Inferior parietal cortex (tissue), 1 donor: ENCODE data around the gene RARA.

Source experiments
- DNase-seq: peaks from one replicate; pipeline ENCODE4 v3.0.0-alpha.2; 2016; ENCODE audit errors: extremely low spot score

The RARA gene

DNA sequence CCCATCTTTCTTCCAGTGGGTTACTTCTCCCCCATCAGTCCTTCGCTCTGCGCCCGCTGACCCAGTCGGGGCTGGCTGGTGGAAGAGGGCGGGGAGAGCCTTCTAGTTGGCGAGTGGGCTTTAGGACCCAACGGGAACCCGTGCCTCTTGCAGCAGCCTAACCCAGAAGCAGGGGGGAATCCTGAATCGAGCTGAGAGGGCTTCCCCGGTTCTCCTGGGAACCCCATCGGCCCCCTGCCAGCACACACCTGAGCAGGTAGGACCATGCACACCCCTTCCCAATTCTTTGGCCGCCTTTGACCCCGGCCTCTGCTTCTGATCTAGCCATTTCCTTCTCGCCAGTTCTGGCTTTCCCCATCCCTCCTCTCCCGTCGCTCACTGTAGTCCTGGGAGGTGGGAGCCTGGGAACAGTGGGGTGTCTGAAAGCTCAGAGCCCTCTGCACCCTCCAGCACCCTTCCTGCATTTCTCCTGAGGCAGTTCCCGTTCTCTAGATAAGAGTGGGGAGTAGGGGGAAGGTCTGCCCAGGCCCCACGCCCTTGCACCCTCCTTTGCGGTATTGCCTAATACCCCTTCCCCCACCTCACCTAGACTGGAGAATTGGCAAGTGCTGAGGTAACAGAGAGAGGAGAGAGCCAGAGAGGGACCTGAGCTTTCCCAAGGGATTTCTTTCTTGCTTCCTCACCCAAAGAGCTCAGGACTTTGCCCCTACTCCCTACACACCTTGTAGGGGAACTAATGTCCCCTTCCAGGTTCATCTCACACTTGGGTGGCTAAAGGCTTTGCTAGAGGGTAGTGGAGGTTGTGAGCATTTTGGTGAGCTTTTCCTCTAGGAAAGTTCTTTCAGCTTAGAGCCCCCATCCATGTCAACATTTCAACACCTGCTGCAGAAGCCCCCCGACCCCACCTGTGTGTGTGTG is at the start of gene RARA:
TSS of gene RARA (plus strand) at position 150 of the 918 bp plus-strand sequence. CDS start 22,039 bp downstream, outside the sequence.
- DNase-seq: no peak

DNA sequence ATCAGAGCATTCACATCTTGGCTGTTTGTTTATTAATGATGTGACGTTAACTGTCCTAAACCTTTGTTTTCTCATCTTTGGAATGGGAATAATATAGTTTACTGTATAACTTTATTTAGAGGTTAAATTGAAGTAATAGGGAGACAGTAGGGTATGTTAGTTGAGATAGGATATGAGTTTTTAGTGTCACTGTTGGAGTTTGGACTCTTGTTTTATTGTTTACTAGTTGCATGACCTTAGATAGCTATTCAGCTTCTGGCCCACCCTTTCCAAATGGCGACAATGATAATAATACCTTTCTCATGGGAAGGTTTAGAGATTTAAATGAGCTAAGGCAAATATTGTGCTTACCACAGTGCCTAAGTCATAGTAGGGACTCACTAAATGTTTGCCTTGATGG is 49.5 kb upstream of the RARA start:
- DNase-seq: no peak

DNA sequence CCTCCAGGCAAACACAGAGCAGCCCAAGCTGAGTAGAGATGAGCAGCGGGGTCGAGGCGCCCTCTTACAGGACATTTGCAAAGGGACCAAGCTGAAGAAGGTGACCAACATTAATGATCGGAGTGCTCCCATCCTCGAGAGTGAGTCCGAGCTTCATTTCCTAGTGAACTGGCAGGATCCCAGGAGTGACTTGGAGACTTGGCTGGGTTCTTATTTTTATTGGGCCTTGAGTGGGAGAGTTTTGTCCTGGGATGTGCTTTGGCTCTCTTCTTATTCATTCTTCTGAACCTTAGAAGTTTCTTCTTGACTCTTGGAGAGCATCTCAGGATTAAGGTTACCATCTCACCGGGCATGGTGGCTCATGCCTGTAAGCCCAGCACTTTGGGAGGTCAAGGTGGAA is 48.5 kb upstream of the RARA start:
- DNase-seq: no peak

DNA sequence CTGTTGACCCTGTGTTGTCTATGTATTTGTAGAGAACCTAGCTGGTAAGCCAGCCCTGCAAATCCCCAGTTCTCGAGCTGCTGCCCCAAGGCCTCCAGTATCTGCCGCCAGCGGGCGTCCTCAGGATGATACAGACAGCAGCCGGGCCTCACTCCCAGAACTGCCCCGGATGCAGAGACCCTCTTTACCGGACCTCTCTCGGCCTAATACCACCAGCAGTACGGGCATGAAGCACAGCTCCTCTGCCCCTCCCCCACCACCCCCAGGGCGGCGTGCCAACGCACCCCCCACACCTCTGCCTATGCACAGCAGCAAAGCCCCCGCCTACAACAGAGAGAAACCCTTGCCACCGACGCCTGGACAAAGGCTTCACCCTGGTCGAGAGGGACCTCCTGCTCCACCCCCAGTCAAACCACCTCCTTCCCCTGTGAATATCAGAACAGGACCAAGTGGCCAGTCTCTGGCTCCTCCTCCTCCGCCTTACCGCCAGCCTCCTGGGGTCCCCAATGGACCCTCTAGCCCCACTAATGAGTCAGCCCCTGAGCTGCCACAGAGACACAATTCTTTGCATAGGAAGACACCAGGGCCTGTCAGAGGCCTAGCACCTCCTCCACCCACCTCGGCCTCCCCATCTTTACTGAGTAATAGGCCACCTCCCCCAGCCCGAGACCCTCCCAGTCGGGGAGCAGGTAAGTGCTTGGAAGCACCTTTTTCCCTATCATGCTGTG is 44.4 kb upstream of the RARA start:
- DNase-seq: no peak

DNA sequence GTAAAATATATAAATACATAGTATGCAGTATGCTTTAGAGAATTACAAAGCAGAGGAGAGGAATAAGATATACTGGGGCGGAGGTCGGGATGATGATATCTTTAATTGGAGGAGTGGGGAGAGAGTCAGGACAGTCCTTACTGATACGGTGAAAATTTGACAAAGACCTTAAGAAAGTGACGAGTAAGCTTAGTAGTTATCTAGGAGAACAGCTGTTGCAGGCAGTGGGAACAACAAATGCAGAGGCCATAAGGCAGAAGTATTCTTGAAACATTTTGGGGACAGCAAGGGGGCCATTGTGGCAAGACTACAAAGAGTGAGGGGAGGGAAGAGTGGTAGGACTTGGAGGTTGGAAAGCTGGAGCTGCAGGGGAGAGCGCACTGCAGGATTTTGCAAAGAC is 43.6 kb upstream of the RARA start:
- DNase-seq: no peak

DNA sequence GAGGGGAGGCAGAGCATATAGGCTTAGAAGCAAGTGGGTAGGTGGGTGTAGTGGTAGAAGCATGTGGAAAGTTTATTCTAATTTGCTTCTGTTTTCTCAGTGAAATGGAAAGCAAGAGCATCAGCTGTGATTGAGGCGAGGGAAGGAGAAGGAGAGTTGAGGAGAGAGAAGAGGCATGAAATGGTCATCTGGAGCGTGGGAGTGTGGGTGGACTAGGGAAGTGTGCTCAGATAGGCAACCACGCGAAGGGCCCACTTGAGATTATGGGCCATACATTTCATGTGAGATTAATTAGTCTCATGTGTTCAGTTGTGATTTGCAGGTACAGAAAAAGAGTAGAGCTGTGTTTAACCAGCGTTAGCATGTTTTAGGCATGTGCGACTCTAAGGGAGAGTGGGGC is 42.1 kb upstream of the RARA start:
- no peak for DNase-seq

DNA sequence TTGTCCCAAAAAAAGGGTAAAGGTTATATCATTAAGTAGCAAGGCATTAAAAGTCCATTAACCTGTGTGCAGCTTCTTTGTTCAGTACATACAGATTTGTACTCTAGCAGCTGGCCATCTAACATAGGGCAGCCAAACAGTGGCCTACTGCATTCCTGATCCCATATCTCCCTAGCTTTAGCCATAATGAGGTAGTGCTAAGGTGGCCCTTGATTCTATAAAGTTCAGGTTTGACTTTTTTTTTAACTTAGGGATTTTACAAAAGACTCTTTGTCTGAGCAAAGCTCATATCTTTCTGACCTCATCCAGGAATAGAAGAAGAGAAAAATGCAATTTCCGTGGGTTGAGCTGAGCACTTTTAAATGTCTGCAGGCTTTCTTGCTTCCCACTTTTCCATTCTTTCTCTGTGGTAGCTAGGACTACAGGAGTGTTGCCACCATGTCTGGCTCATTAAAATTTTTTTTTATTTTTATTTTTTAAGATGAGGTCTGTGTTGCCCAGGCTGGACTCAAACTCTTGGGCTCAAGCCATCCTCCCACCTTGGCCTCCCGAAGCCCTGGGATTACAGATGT is 40.8 kb upstream of the RARA start:
- DNase-seq: no peak

DNA sequence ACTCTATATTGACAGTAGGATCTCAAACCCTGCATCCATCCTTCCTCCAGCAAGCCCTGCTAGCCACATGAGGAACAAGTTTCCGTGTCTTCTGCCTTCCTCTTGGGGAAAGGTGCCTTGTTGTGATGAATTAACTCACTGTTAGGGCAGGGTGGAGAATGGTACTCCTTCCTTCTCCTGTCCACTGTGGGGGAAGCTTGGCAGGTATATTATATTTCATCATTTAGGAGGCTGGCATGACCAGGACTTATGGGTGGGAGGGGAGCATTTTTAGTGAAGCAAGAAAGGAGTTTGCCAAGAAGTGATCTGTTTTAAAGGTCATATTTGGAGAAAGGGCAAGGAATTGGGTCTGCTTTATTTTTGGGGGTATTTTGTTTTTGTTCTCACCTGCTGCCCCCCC is 30.6 kb upstream of the RARA start:
- no peak for DNase-seq

DNA sequence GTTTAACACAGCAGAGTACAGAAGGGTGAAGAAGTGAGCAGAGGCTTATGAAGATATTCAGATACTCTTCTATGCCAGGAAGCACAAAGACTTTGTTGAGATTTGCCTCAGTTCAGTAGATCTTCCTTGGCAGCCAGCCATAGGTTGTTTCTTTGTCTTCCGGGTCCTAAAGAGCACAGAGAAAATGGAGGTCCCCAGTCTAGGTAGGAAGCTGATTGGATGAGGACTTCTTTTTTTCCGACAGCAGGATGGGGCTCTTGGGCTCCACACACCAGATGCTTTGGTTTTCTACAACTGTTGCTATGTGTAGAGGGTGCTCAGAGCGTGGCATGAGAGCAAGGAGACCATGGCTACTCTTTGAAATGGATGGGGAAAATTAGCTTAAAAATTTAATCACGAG is 29.6 kb upstream of the RARA start:
- DNase-seq: no peak

DNA sequence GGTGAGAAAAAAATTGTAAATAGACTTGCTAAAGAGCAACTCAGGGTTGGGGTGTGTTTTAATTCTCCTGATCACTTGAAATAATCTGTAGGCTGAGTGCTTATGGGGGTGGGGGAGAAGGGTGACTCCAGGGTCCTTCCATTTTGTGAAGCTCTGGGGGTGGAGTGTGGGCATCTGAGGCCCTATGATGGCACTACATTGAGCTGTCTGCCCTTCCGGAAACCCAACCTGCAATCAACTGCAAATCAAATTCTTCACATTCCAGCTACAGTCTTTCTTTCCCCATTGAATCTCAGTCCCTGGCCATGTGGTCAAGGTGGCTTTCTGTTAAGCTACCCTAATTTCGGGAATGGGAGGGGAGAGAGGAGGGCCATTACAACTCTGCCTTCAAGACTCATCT is 27.3 kb upstream of the RARA start:
- DNase-seq: no peak

DNA sequence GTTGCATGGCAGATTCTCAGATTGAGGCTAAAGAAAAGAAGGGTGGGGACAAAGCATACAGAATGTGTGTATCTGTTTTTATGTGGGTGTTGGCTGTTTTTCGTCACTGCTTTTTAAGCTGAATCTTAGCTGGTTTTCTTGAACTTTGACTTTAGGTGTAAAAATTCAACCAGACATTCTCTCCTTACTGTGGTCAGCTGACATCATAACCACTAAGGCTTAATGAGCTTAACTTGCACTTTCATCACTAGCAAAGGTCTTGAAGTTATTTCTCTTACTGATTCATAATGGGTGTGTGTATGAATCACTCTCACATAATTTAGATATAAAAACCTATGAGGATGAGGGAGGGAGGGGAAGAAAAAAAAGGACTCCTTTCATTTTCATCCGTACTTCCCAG is 25.3 kb upstream of the RARA start:
- DNase-seq: no peak

DNA sequence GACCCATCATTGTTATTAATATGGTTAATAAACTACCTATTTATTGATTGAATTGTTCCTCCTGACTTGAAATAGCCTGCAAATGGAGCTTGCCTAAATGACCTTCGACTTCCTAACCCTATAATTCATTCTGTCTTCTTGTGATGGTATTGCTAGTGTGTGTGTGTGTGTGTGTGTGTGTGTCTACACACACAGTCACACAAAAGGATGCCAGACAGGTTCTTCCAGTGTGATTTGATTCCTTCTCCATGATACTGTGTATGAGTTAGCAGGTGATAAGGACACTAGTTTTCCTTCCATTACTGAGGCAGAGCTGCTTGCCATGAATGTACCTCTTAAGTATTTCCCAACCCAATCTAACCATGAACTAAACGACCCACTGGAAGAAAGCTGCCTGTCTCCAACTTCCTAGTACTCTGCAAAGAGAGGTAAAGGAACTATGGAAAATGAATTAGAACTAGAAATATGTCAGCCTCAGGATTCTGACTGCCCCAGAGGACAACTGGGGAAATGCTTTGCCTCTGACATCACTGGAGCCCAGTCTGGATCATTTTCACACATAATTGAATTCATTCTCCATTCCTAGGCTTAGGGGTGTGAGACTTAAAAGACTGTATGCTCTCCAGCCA is 24.8 kb upstream of the RARA start:
- no peak for DNase-seq

DNA sequence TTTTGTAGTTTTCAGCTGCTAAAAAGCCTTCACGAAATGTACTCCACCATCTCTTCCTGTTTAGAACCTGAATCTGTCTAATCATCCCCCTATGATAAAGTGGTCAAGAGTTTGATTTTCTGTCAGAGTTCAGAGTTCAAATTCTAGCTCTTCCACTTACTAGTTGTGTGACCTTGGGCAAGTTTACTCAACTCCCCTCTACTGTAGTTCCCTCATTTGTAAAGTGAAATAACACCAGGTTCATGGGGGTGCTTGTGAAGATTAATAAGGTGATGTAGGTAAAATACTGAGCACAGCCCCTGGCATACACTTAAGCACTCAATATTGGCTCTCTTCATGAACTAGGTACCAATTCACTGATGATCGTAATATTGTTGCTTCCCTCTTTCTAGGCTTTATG is 22.5 kb upstream of the RARA start:
- DNase-seq: no peak

DNA sequence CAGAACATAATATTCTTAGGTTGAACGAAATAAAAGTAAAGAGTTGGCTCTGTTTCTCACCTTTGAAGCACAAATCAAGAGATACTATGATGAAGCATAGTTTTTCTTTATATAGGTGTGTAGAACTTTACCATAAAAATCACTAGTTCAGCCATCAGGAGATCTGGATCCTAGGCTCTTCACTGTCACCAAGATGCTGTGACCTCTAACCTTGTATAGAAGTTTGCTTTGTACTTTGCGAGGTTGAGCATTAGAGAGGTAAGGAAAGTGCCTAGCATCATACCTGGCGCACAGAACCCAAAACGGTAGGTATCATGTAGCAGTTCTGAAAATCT is 21.9 kb upstream of the RARA start:
- no peak for DNase-seq

DNA sequence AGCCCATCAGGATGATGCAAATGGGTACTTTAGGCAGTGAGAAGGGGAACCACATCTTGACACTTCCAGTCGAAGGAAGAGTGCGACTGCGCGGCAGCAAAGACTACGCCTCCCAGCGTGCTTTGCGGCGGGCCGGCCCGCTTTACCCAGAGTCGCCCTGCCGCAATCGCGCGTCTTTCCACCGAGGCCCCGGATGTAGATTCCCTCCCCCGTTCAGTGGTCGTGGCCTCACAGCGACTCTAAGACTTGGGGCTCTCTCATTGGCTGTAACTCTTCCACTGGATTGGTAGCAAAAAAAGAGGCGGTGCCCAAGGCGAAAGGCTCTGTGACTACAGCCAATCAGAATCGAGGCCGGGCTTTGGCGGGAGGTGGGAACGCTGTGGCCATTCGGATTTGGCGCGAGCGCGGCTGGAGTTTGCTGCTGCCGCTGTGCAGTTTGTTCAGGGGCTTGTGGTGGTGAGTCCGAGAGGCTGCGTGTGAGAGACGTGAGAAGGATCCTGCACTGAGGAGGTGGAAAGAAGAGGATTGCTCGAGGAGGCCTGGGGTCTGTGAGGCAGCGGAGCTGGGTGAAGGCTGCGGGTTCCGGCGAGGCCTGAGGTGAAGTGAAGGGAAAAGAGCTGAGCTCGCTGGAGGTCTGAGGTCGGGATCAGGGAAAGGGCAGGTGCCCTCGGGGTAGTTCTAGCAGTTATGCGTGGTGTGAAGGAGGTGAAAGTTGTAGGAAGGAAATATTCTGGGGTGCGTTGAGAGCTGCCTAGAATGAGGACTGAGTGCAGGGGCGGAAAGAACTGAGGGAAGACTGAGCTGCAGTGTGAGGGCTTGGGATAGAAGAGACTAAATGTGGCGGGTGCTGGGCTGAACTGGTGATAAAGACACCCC is 21.2 kb upstream of the RARA start, which contains the start of gene CDC6:
TSS of gene CDC6 (plus strand) at position 386 of the 876 bp plus-strand sequence. CDS start 1,542 bp downstream, outside the sequence.
- peak; percentile 100 for DNase-seq

DNA sequence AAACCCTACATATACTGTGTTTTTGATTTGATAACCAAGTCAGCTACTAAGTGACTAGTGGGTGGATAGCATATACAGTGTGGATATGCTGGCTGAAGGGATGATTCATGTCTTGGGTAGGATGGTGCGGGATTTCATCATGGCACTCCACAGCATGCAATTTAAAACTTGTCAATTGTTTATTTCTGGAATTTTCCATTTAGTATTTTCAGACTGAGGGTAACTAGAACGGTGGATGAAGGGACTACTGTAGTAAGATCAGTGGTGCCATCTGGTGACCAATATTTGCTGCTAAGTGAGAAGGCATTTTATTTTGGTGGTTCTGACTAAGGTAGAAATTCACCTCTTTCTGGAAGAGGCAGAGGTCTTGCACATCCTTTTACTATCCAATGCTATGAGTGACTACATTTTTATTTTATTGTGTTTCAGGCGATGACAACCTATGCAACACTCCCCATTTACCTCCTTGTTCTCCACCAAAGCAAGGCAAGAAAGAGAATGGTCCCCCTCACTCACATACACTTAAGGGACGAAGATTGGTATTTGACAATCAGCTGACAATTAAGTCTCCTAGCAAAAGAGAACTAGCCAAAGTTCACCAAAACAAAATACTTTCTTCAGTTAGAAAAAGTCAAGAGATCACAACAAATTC is 18.2 kb upstream of the RARA start:
- DNase-seq: peak; percentile 81

DNA sequence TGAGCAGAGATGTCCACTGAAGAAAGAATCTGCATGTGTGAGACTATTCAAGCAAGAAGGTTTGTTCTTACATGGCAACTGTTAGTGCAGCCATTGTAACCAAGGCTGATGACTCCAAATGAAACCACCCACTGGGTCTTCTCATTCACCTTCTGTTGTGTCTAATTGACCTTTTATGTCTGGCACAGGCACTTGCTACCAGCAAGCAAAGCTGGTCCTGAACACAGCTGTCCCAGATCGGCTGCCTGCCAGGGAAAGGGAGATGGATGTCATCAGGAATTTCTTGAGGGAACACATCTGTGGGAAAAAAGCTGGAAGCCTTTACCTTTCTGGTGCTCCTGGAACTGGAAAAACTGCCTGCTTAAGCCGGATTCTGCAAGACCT is 17.7 kb upstream of the RARA start:
- DNase-seq: no peak

DNA sequence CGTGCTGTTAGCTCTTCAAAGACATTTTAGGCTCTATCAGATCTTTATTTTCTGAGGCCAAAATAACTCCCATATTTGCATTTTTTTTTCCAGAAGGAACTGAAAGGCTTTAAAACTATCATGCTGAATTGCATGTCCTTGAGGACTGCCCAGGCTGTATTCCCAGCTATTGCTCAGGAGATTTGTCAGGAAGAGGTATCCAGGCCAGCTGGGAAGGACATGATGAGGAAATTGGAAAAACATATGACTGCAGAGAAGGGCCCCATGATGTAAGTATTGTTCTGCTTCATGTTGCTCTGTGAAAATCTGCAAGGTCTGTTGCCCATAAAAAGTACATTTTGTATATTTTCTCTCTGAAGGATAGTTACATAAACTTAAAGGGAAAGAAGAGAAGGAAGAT is 15.6 kb upstream of the RARA start:
- no peak for DNase-seq

DNA sequence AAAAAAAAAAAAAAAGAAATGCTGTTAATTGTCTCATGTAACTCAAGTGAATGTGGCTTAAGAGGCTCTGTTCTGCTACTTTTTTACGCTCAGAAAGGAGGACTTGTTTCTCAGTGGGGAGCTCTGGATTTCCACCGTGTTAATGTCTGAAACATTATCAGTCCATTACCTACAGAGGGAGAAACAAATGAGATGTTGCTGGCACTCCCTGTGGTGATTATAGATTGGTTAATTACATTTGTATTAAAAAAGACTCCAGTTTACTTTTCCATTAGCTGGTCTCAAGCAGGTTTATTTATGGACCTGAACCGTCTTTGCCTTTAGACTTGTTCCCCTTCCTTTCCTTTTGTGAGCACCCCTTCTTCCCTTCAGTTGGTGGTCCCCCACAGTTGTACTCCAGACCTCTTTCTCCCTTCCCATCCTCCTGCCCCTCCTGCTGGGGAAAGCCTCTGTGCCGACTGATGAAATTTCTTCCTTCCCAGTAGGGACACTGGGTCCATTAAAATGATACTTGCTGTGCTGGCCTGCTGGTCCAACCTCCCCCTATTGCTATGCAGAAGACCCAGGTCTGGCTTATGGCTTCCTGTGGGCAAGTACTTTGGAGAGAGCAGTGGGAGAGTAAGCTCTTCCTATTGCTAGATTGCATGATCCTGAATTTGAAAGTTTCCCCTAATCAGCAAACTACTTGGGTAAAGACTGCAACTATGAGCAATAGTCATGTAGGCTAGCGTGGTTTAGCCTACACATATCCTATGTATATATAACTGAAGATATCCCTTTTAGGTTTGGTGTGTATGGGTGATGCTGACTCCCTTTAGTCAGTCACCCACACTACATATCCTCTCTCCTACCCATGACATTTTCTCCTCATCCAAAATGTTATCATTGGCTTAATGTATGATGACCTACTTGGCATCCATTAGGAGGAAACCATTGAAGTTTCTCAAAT is 13.2 kb upstream of the RARA start:
- DNase-seq: no peak

DNA sequence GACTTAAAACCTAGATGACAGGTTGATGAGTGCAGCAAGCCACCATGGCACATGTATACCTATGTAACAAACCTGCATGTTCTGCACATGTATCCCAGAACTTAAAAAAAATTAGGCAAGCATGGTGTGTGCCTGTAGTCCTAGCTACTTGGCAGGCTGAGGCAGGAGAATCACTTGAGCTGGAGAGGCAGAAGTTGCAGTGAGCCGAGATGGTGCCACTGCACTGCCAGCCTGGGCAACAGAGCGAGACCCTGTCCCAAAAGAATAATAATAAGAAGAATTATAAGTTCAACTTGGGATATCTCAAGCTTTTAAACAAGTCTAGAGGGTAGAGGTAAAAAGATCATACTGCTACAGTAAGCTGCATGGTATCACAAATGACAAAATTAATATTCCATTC is 11.5 kb upstream of the RARA start:
- DNase-seq: no peak
